Naive B cell (primary cell): ENCODE data around the gene XPR1. TPM values are rescaled to one million over a fixed set of nuclear protein-coding genes. Genes with fewer than 3 reads are reported as not detected.
"Not testable (repeated sequence)": the region's sequence is repeated elsewhere in the genome, so short reads cannot be mapped to it uniquely, and the experiment has no call there.

ENCODE experiments used
- ATAC-seq, 2 donors: fragments of 150-1000 bp; cut with Tn5 transposase; 2 replicates each; pipeline ENCODE4 v1.10.0; 2021; ENCODE audit warnings: low read depth in 2 of 2, mild to moderate bottlenecking in 2 of 2, moderate library complexity in 2 of 2
- DNase-seq: peaks from one replicate; pipeline ENCODE4 v3.0.0; 2022
- H3K27ac Mint-ChIP-seq, 6 donors: one replicate each; pipeline ENCODE4 v1.8.0; 2020 to 2022; ENCODE audit warnings: mild to moderate bottlenecking in 6 of 6, mixed read lengths in 6 of 6, moderate library complexity in 5 of 6, inconsistent platforms in 2 of 6
- H3K27me3 Mint-ChIP-seq, 3 donors: one replicate each; pipeline ENCODE4 v1.8.0; 2021 to 2022; ENCODE audit warnings: mixed read lengths in 3 of 3, mild to moderate bottlenecking in 1 of 3
- H3K36me3 Mint-ChIP-seq, 2 donors: one replicate each; pipeline ENCODE4 v1.8.0; 2020 to 2022; ENCODE audit warnings: mixed read lengths in 2 of 2, inconsistent platforms in 1 of 2, mild to moderate bottlenecking in 1 of 2
- H3K4me1 Mint-ChIP-seq, 3 donors: one replicate each; pipeline ENCODE4 v1.8.0; 2020 to 2022; ENCODE audit warnings: mixed read lengths in 3 of 3, inconsistent platforms in 1 of 3, mild to moderate bottlenecking in 1 of 3, moderate library complexity in 1 of 3
- H3K4me3 Mint-ChIP-seq, 8 donors: one replicate each; pipeline ENCODE4 v1.8.0; 2020 to 2022; ENCODE audit warnings: mild to moderate bottlenecking in 8 of 8, mixed read lengths in 8 of 8, moderate library complexity in 8 of 8, inconsistent platforms in 2 of 8
- H3K9me3 Mint-ChIP-seq, 7 donors: one replicate each; pipeline ENCODE4 v1.8.0; 2020 to 2022; ENCODE audit warnings: mixed read lengths in 7 of 7, mild to moderate bottlenecking in 5 of 7, inconsistent platforms in 2 of 7, moderate library complexity in 1 of 7
- polyA plus RNA-seq, 6 donors: library from polyadenylated mRNA; unstranded; fragments of 300-500 nt; fragmentation: Illumina TruSeq; gene quantifications; one replicate each; pipeline ENCODE4 v1.2.3, GENCODE V29; 2021; ENCODE audit warnings: low read depth in 6 of 6

The XPR1 gene
- polyA plus RNA-seq, 6 donors from 2014 or later: 2.3 to 6.0 (median 4.9) TPM

- ATAC-seq (no peak), DNase-seq (no peak)
- Mint-ChIP-seq H3K9me3 (peaks cover 0 to 11% (median 2%) of the 10 kb centered on the region in 7 donors), H3K27ac (no peak overlapping the region), H3K36me3 (peaks cover 0 to 5% of the 10 kb centered on the region in 2 donors), H3K4me1 (no peaks in the 10 kb centered on the region), H3K27me3 (no peaks in the 10 kb centered on the region), H3K4me3 (no peak overlapping the region)
Measured at GRCh38 chr1:180720753-180721152, 88.9 kb downstream of the XPR1 start.

- ATAC-seq: no peak
- H3K27ac Mint-ChIP-seq: peak overlapping the region in 1 of 6 donors; percentile 32
- no peaks in the 10 kb centered on the region for H3K27me3 Mint-ChIP-seq
- no peaks in the 10 kb centered on the region for H3K4me1 Mint-ChIP-seq
- H3K9me3 Mint-ChIP-seq: peaks cover 0 to 23% (median 14%) of the 10 kb centered on the region in 7 donors
- H3K4me3 Mint-ChIP-seq: no peak overlapping the region
- H3K36me3 Mint-ChIP-seq: peaks cover 0 to 9% of the 10 kb centered on the region in 2 donors
- DNase-seq: no peak
Measured at GRCh38 chr1:180722586-180722985, 90.8 kb downstream of the XPR1 start.

GRCh38 chr1:180724055-180724454 is 92.2 kb downstream of the XPR1 start:
- Mint-ChIP-seq H3K27me3 (no peaks in the 10 kb centered on the region), H3K4me3 (no peak overlapping the region), H3K4me1 (no peaks in the 10 kb centered on the region), H3K36me3 (peaks cover 14 to 15% of the 10 kb centered on the region in 2 donors), H3K9me3 (peaks cover 0 to 37% (median 12%) of the 10 kb centered on the region in 7 donors), H3K27ac (no peak overlapping the region)
- ATAC-seq (no peak), DNase-seq (no peak)

GRCh38 chr1:180726024-180726423 is 94.2 kb downstream of the XPR1 start:
- not testable (repeated sequence) for H3K27ac Mint-ChIP-seq, H3K4me1 Mint-ChIP-seq, H3K4me3 Mint-ChIP-seq, ATAC-seq, H3K27me3 Mint-ChIP-seq, DNase-seq
- H3K36me3 Mint-ChIP-seq: peaks cover 27% of the 10 kb centered on the region in 2 donors
- peaks cover 0 to 57% (median 31%) of the 10 kb centered on the region in 7 donors for H3K9me3 Mint-ChIP-seq

GRCh38 chr1:180727751-180728150 is 95.9 kb downstream of the XPR1 start:
- Mint-ChIP-seq H3K36me3 (peaks cover 27 to 38% of the 10 kb centered on the region in 2 donors), H3K9me3 (peaks cover 3 to 72% (median 42%) of the 10 kb centered on the region in 7 donors), H3K4me3 (peak overlapping the region in 1 of 8 donors; percentile 17)
- DNase-seq, H3K27me3 Mint-ChIP-seq, H3K4me1 Mint-ChIP-seq, ATAC-seq, H3K27ac Mint-ChIP-seq: not testable (repeated sequence)

- no peak overlapping the region for H3K4me3 Mint-ChIP-seq
- H3K4me1 Mint-ChIP-seq: no peaks in the 10 kb centered on the region
- H3K36me3 Mint-ChIP-seq: peaks cover 27 to 47% of the 10 kb centered on the region in 2 donors
- no peaks in the 10 kb centered on the region for H3K27me3 Mint-ChIP-seq
- no peak for ATAC-seq
- H3K9me3 Mint-ChIP-seq: peaks cover 8 to 80% (median 50%) of the 10 kb centered on the region in 7 donors
- H3K27ac Mint-ChIP-seq: no peak overlapping the region
- DNase-seq: no peak
Measured at GRCh38 chr1:180728472-180729106, 96.8 kb downstream of the XPR1 start.

GRCh38 chr1:180731131-180731530 is 99.3 kb downstream of the XPR1 start:
- Mint-ChIP-seq H3K4me1 (no peaks in the 10 kb centered on the region), H3K27ac (peak overlapping the region in 1 of 6 donors; percentile 30), H3K9me3 (peaks cover 21 to 92% (median 73%) of the 10 kb centered on the region in 7 donors), H3K4me3 (no peak overlapping the region), H3K27me3 (no peaks in the 10 kb centered on the region), H3K36me3 (peaks cover 31 to 67% of the 10 kb centered on the region in 2 donors)
- ATAC-seq: no peak
- no peak for DNase-seq

GRCh38 chr1:180732866-180733265 is 101.0 kb downstream of the XPR1 start:
- H3K27me3 Mint-ChIP-seq: no peaks in the 10 kb centered on the region
- DNase-seq: no peak
- H3K4me1 Mint-ChIP-seq: no peaks in the 10 kb centered on the region
- peaks cover 22 to 95% (median 76%) of the 10 kb centered on the region in 7 donors for H3K9me3 Mint-ChIP-seq
- H3K27ac Mint-ChIP-seq: peak overlapping the region in 1 of 6 donors; percentile 38
- peaks cover 40 to 75% of the 10 kb centered on the region in 2 donors for H3K36me3 Mint-ChIP-seq
- H3K4me3 Mint-ChIP-seq: no peak overlapping the region
- no peak for ATAC-seq

GRCh38 chr1:180734366-180734765 is 102.5 kb downstream of the XPR1 start:
- ATAC-seq: no peak
- DNase-seq: no peak
- peak overlapping the region in 1 of 6 donors; percentile 29 for H3K27ac Mint-ChIP-seq
- no peaks in the 10 kb centered on the region for H3K4me1 Mint-ChIP-seq
- peaks cover 37 to 74% of the 10 kb centered on the region in 2 donors for H3K36me3 Mint-ChIP-seq
- peaks cover 25 to 93% (median 84%) of the 10 kb centered on the region in 7 donors for H3K9me3 Mint-ChIP-seq
- no peaks in the 10 kb centered on the region for H3K27me3 Mint-ChIP-seq
- H3K4me3 Mint-ChIP-seq: no peak overlapping the region

- H3K27me3 Mint-ChIP-seq: no peaks in the 10 kb centered on the region
- no peak overlapping the region for H3K27ac Mint-ChIP-seq
- peaks cover 57 to 76% of the 10 kb centered on the region in 2 donors for H3K36me3 Mint-ChIP-seq
- DNase-seq (no peak), ATAC-seq (no peak)
- no peak overlapping the region for H3K4me3 Mint-ChIP-seq
- peaks cover 12 to 74% (median 61%) of the 10 kb centered on the region in 7 donors for H3K9me3 Mint-ChIP-seq
- H3K4me1 Mint-ChIP-seq: peaks cover 0 to 8% (median 4%) of the 10 kb centered on the region in 3 donors
Measured at GRCh38 chr1:180742663-180743062, 110.8 kb downstream of the XPR1 start.

GRCh38 chr1:180743868-180744267 is 112.0 kb downstream of the XPR1 start:
- Mint-ChIP-seq H3K27ac (no peak overlapping the region), H3K36me3 (peaks cover 50 to 68% of the 10 kb centered on the region in 2 donors), H3K4me1 (peaks cover 0 to 8% (median 4%) of the 10 kb centered on the region in 3 donors), H3K4me3 (peak overlapping the region in 1 of 8 donors; percentile 23), H3K27me3 (no peaks in the 10 kb centered on the region), H3K9me3 (peaks cover 12 to 64% (median 51%) of the 10 kb centered on the region in 7 donors)
- no peak for DNase-seq
- no peak for ATAC-seq

GRCh38 chr1:180745098-180745497 is 113.3 kb downstream of the XPR1 start:
- H3K36me3 Mint-ChIP-seq: peaks cover 40 to 59% of the 10 kb centered on the region in 2 donors
- H3K27ac Mint-ChIP-seq: peak overlapping the region in 2 of 6 donors; percentile 54 to 63

GRCh38 chr1:180751921-180752320 is 120.1 kb downstream of the XPR1 start:
- no peak overlapping the region for H3K4me3 Mint-ChIP-seq
- peaks cover 7 to 16% of the 10 kb centered on the region in 2 donors for H3K36me3 Mint-ChIP-seq
- DNase-seq (no peak), ATAC-seq (no peak)
- no peak overlapping the region for H3K27ac Mint-ChIP-seq
- peaks cover 0 to 9% (median under 1%) of the 10 kb centered on the region in 7 donors for H3K9me3 Mint-ChIP-seq
- no peaks in the 10 kb centered on the region for H3K27me3 Mint-ChIP-seq
- peaks cover 0 to 4% (median 0%) of the 10 kb centered on the region in 3 donors for H3K4me1 Mint-ChIP-seq

More at GRCh38 chr1:180745098-180745497, 113.3 kb downstream of the XPR1 start:
- ATAC-seq: no peak
- Mint-ChIP-seq H3K27me3 (no peaks in the 10 kb centered on the region), H3K9me3 (peaks cover 10 to 56% (median 45%) of the 10 kb centered on the region in 7 donors), H3K4me1 (peaks cover 0 to 8% (median 4%) of the 10 kb centered on the region in 3 donors), H3K4me3 (no peak overlapping the region)
- no peak for DNase-seq

GRCh38 chr1:180754453-180754852 is 122.6 kb downstream of the XPR1 start:
- H3K36me3 Mint-ChIP-seq: peaks cover 7 to 19% of the 10 kb centered on the region in 2 donors
- ATAC-seq (no peak), DNase-seq (no peak)
- peaks cover 0 to 6% (median 0%) of the 10 kb centered on the region in 3 donors for H3K4me1 Mint-ChIP-seq
- peaks cover 0 to 14% (median 2%) of the 10 kb centered on the region in 7 donors for H3K9me3 Mint-ChIP-seq
- no peak overlapping the region for H3K4me3 Mint-ChIP-seq
- no peak overlapping the region for H3K27ac Mint-ChIP-seq
- H3K27me3 Mint-ChIP-seq: no peaks in the 10 kb centered on the region
